HG03095 (cell line): ENCODE results near the gene VPS33A.
"Not testable (repeated sequence)": the region's sequence is repeated elsewhere in the genome, so short reads cannot be mapped to it uniquely, and the experiment has no call there.

Experiments used
- ATAC-seq: cut with Tn5 transposase; IDR thresholded peaks from one replicate; pipeline ENCODE4 v1.9.1; 2021; ENCODE audit warnings: moderate library complexity; ENCODE audit not compliant: unreplicated experiment

VPS33A gene

DNA sequence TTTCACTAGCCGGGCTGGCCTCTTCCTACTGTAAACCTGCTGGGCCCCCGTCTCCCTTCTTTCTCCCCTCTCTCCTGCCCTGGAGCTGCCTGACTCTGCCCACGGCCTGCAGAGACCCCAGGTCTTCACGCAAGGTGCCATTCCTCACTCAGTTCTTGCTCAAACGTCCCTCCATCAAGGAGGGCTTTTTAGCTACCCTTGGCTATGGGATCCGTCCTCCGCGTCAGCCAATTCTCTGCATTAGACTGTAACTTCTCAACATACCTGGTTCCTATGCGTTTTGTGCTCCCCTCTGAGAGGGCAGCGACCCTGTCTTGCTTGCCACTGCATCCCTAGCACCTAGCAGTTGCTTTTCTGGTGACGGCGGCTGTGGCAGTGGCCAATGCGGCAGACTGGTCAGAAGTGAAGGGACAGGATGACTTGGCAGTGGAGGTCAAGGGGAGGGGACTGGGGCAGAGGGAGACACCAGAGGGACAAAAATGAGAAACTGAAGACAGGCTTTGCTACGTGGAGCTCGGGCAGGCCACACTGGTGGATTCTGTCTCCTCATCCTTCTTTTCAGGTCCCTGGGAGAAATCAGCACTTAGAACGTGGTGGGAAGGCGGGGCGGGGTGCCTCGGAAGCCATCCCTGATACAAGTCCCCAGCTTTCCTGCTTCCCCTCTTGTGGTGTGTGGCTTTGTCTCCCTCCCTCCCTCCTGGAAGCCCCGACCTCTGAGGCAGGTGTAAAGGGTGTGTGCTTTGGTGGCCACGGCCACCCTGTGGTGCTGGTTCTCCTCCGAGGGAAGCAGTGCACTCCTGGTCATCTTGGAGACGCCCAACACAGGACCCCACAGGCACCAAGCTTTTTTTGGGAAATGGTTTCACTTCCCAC, 61.0 kb downstream of the VPS33A start:
- ATAC-seq, result no peak

DNA sequence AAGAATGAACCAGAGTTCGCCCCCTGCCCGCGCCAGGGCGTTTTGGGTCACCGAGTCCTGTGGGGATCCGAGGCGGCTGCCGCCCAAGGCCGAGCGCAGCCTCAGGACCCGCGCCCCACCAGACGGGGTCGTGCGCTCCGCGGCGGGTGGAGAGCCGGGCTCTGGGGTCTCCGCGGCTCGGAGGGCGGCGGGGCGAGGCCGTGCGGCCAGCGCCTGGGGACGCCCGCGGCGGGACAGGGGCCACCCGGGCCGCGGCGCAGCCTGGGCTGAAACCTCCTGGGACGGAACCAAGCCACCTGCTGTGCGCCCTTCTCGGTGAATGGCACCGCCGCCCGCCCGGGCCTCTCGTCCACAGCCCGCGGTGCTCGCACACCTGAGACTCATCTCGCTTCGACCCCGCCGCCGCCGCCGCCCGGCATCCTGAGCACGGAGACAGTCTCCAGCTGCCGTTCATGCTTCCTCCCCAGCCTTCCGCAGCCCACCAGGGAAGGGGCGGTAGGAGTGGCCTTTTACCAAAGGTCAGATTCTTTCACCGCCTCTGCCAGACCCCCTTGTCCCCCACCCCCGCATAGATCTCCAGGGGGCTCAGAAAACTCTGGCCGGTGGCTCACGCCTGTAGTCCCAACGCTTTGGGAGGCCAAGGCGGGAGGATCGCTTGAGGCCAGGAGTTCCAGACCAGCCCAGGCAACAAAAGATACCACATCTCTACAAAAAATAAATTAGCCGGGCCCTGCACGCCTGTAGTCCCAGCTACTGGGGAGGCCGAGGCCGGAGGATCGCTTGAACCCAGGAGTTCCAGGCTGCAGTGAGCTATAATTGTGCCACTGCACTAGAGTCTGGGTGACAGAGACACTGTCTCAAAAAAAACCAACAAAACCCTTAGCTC, 61.9 kb downstream of the VPS33A start:
- no peak for ATAC-seq

DNA sequence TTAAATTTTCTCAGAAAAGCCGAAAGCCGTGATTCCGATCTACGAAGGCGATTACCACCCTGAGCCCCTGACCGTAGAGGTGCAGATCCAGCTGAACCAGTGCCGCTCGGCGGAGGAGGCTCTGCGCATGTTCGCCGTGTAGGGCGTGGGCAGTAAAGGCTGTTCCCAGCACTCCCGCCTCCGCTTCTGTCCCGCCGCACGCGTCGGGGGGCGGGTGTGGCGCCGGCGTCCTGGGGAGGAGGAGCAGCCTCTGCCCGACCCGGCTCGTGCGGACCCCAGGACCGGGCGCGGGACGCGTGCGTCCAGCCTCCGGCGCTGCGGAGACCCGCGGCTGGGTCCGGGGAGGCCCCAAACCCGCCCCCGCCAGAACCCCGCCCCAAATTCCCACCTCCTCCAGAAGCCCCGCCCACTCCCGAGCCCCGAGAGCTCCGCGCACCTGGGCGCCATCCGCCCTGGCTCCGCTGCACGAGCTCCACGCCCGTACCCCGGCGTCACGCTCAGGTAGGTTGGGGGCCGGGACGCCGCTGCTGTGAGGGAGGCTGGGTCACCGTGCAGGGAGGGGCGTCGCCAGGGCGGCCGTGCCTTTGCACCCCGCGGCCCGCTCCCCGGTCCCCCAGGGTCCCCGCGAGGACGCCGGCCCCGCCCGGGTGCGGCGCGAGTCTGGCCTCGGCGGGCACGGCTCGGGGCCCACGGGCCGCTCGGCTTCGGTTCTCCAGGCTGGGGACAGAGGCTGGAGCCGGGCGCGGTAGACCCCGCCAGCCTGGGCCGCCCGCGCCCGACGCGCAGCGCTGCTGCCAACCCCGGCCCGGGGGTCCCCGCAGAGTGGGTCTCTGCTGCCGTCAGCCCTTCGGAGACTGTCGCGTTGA, 62.8 kb downstream of the VPS33A start, which contains the start of gene B3GNT4:
Gene B3GNT4 (plus strand): TSS at position 409 of the 866 bp plus-strand sequence. CDS start 910 bp downstream, outside the sequence.
- ATAC-seq, result no peak

DNA sequence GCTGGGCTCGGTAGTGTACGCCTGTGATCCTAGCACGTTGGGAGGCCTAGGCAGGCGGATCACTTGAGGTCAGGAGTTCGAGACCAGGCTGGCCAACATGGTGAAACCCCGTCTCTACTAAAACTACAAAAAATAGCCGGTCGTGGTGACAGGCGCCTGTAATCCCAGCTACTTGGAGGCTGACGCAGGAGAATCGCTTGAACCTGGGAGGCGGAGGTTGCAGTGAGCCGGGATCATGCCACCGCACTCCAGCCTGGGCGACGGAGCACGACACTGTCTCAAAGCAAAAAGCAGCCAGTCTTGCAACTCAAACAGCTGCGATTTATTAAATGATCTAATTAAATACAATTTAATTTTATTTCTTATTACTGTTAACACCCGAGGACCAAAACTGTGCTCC, 63.5 kb downstream of the VPS33A start:
- ATAC-seq, result not testable (repeated sequence)

DNA sequence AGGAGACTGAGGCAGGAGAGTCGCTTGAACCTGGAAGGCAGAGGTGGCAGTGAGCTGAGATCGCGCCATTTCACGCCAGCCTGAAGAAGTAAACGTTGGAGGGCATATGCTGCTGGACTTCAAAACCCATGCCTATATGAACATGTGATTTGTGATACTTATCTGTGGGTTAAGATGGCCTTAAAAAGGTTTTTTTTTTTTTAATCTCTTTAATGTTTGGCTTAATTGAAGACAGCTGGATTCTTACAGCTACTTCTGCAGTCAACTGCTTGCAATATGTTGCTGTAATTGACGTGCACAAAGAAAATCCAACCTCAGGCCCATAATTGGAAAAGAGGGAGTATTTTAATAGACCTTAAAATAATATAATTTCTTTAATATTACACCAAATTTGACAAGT, 64.3 kb downstream of the VPS33A start:
- no peak for ATAC-seq

DNA sequence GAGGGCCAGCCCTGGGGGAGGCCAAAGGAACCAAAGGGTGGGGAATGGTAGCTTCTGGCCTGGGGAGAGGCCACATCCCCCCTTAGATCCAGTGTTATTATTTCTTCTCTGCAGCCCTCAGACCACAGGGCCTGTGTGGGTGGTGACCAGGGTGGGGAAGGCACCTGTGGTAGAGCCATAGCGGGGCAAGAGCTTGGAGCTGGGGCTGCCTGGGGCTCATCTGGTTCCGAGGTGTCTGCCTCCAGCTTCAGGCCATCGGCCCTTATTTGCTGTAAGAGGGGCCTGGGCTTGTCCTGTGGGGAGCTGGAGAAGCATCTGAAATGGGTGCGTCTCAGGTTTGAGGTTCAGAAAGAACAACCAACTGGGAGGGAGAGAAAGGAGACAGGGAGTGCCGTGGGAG, 64.9 kb downstream of the VPS33A start:
- no peak for ATAC-seq

DNA sequence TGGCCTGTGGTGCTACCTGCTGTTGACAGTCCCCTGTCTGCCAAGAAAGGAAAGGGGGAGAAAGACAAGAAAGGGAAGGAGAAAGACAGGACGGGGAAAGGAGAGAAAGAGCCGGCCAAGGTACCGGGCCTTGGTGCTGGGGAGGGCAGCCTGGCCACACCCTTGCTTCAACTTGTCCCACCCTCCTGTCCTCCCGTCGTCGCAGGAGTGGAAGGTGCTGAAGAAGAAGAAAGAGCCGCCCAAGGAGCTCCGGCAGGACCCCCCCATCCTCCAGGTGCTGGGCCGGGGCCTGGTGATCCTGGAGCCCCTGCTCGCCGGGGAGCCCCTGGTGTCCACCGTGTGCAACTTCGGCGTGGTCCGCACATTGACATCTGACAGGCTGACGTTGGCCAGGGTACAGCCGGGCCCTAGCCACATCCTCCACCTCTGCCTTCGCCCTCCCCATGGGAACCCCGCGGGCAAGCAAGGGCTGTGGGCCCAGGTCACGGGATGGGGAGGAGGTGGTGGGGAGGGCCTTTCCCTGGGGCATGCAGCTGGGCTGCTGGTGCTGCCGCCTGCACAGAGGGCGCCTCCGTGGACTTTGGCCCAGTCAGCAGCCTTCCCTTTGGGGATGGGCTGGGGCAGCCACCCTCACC, 65.6 kb downstream of the VPS33A start:
- ATAC-seq, result no peak

DNA sequence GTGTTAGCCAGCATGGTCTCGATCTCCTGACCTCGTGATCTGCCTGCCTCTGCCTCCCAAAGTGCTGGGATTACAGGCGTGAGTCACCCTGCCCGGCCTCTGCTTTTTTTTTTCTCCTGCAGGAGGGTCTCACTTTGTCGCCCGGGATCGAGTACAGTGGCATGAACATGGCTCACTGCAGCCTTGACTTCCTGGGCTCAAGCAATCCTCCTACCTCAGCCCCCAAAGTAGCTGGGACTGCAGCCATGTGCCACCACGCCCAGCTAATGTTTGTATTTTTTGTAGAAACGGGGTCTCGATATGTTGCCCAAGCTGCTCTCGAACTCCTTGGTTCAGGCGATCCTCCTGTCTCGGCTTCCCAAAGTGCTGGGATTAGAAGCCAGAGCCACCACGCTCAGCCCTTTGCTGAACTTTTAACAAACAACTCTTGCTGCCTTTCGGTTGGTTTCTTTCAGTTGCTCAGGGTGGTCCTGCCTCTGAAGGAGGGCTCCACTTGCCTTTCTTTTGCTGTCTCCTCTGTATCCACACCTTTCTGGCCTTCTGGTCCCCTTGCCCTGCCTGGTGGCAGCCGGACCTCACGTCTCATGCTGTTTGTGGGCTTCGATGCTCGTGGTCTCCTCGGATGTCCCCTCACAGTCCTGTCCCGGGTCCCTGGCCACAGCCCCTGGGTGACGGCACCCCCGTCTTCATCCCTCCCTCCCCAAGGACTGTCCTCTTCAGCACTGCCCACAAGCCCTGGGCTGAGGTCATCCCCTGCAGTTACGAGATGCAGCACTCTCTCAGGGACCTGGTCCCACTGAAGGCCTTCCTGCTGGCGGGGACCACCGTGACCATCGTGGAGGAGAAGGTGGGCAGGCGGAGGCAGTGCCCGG, 66.6 kb downstream of the VPS33A start:
- ATAC-seq, result no peak

DNA sequence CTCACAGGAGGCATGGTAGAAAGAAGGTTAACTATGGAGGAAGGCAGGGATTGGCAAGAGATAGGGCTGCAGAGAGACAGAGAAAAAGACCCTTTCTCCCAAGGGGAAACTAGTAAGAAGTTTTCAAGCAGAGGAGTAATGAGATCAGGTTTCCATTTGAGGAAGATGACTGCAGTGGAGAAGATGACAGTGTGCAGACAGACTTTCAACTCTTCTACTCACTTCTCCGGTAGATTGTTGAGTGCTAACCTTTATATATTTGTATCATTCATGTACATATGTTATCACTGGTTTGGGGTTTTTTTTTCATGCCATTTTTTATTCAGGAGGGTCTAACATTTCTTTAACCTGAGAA, 68.7 kb downstream of the VPS33A start:
- ATAC-seq, result no peak

DNA sequence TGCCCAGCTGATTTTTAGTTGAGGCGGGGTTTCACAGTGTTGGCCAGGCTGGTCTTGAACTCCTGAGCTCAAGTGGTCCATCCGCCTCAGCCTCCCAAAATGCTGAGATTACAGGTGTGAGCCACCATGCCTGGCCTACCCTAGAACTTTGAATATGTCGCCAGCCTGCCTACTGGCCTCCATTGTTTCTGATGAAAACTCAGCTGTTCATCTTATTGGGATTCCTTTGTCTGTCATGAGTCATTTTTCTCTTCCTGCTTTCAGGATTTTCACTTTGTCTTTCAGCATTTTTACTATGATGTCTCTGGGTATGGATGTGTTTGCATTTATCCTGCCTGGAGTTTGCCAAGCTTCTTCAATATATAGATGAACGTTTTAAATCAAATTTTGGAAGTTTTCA, 70.9 kb downstream of the VPS33A start:
- no peak for ATAC-seq

DNA sequence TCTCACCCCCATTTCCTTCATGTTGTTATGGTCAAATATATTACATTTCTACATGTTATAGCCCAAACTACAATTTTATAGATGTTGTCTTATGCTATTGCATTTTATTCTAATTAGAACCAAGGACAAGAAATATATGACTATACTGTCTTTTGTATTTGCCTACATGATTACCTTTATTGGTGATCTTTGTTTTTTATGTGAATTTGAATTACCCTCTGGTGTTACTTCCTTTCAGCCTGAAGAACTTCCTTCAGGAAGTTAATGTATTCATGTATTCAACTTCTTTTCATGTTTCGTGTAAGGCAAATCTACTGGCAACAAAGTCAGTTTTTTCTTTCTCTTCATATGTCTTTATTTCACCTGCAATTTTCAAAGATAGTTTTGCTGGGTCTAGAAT, 71.5 kb downstream of the VPS33A start:
- no peak for ATAC-seq

DNA sequence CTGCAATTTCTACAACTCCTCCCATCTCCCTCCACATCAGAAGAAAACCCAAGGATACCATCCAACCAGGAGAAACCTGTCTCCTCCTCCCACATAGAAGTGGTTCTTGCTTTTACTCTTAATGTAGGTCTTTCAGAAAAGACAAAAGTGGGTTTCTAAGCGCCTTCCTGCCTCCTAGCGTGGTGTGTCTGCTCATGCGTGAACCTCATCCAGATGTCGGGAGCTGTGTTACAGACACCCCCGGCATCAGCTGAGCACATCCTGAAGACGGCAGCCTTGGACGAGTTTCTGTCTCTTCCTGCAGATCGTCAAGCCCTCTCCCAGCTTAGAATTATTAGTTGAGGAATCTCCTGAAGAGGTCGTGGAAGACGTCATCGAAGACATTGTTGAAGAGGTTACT, 73.9 kb downstream of the VPS33A start:
- ATAC-seq, result no peak

DNA sequence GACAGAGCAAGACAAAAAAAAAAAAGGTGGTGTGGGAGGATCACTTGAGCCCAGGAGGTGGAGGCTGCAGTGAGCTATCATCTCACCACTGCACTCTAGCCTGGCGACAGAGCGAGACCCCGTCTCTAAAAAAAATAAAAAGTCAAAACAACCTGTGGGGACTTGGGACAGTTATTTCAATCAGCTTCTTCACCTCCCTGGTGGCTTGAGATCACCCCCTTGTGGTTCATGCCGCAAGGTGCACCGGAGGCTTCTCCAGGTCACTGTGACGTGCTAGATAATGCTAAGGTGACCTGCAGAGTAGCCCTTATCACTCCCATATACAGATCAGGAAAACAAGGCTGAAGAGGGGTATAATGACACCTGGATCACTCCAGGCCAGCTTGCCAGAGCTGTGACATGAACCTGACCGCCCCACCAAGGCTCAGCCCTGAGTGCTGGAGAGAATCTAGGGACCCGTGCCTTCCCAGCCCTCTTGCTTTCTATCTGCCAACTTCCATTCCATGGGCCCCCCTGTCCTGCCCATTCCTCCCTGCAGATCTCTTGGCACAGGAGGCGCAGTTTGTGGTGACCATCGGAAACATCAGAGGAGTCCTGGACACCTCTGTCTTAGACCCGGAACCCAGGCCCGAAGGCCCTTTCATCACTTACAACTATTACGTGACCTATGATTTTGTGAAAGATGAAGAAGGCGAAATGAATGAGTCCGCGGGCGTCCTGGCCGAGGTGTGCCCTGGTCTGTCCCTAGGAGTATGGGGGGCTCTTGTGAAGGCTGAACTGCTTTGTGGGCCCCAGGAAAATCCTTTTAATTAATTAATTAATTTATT, 75.2 kb downstream of the VPS33A start:
- ATAC-seq, result no peak

DNA sequence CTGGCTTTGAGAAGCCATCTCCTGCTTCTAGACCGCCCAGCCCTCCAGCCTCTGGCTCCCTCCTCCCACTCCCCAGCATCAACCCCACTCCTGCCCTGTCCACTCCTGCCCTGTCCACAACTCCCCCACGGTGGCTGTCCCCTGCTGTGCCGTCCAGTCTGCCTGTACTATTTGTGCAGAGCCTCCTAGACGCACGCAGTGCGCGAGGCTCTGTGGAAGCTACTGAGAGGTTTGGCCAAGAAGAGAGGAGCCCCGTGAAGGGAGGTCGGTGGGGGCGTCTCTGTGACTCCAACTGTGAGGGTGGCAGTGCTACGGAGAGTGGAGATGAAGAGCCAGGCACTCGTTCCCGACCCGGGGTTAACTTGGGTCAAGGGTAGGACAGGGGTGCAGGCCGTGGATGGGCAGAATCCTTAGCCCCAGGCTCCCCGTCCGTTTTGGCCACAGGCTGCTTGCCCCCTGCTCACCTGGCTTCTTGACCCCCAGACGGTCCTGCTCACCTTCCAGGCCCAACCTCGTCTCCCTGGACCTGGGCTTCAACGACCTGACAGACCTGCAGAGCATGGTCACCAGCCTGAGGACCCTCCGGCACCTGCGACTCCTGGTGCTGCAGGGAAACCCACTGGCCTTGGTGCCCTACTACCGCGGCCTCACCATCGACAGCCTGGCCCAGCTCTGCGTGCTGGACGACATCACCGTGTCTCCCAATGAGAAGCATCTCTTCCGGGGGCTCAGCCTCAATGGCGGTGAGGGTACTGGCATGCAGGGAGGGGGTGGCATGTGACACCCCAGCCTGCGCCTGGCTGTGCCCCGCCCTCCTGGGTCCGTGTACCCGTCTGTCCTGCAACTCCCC, 76.4 kb downstream of the VPS33A start:
- ATAC-seq, result no peak

DNA sequence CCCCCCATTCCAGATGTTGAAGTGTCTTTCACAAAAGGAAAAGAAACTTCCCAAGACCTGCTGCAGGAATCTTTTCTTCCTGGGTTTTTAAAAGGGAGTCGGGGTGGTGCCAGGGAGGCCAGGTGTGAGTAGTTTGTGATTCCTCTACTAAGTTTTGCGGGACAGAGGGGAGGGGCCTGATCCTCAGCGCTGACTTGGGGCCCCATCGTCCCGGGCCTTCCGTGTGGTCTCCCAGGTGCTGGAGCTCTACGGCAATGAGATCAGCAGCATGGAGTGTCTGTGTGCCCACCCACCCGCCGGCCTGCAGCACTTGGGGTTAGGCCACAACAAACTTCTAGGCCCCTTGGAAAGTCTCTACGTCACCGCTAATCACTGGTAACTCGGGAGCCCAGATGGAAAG, 78.8 kb downstream of the VPS33A start:
- no peak for ATAC-seq

DNA sequence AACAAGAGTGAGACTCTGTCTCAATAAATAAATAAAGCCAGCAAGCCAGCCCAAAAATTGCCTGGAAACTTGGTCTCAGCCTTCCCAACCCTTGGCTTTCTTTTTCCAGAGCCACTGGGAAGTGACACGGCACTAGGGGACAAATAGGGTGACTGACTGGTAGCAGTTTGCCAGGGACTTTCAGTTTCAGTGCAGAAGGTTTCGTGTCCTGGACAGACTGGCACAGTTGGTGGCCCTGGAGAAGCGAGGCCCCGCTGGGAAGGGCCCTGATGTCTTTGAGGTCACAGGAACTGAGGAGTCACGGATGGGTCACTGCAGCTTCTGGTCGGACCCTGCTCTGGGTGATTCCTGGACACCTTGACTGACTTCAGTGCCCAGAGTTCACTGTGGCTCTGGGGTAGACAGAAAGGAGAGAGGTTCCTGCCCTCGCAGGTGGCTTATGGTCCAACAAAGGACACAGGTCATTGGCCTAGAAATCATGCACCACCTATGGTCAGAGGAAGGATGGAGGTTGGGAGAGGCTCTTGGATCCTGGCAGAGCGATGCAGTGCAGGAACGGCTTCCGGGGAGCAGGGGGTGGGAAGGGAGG, 80.7 kb downstream of the VPS33A start:
- ATAC-seq, result no peak

DNA sequence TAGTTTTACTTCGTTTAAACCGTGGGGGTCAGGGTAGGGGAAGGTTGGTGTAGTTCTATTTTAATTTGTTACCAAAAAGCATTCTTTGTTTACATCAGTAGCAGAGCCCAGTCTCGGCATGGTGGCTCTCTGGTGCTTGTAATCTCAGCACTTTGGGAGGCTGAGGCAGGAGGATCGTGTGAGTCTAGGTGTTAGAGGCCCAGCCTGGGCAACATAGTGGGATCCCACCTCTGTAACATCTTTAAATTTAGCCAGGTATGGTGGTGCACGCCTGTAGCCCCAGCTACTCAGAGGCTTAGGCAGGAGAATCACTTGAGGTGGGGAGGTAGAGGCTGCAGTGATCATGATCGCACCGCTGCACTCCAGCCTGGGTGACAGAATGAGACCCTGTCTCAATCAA, 81.2 kb downstream of the VPS33A start:
- no peak for ATAC-seq
